Body of pancreas (tissue), 4 donors: ENCODE results near the gene GPS1. TPM values are rescaled to one million over a fixed set of nuclear protein-coding genes. Genes with fewer than 3 reads are reported as not detected.

Source experiments
- ATAC-seq: fragments of 150-250 bp; one replicate; pipeline ENCODE4 v1.9.1; 2016
- DNase-seq, 4 donors: peaks; one replicate each; pipeline ENCODE4 v3.0.0-alpha.2; 2019
- H3K27ac ChIP-seq, 4 donors: fragments of 200-600 bp; sonication (generic); 1 replicate in 3 of 4; 2 replicates in 1 of 4; pipeline versions ENCODE4 v1.5.1 to v1.6.1; 2016 to 2019; ENCODE audit warnings: mild to moderate bottlenecking in 1 of 4, mixed read lengths in 1 of 4, moderate library complexity in 1 of 4
- H3K27me3 ChIP-seq, 2 donors: fragments of 200-600 bp; sonication (generic); one replicate each; pipeline ENCODE4 v1.6.0; 2016; ENCODE audit warnings: mild to moderate bottlenecking in 1 of 2
- H3K36me3 ChIP-seq, 2 donors: fragments of 200-600 bp; sonication (generic); replicated peaks in 1 of 2; 2 replicates each; pipeline ENCODE4 v1.5.1; 2016; ENCODE audit warnings: low read depth in 2 of 2; ENCODE audit not compliant: insufficient read depth in 1 of 2
- H3K4me1 ChIP-seq: fragments of 200-600 bp; sonication (generic); one replicate; pipeline ENCODE4 v1.6.0; 2016
- H3K4me3 ChIP-seq, 2 donors: fragments of 200-600 bp; sonication (generic); 1 replicate in 1 of 2; 2 replicates in 1 of 2; pipeline ENCODE4 v1.5.1; 2016 to 2019
- H3K9me3 ChIP-seq, 3 donors: fragments of 200-600 bp; sonication (generic); 1 replicate in 2 of 3; 2 replicates in 1 of 3; pipeline ENCODE4 v1.5.1; 2016
- CTCF ChIP-seq, 7 experiments: fragments of 450-650 bp in 4 of 7; fragments of 200-600 bp in 3 of 7; sonication (generic) in 3 of 7; IDR thresholded peaks; one replicate each; pipeline ENCODE4 v1.5.1; 2016 to 2019; ENCODE audit warnings: antibody characterized with exemption in 7 of 7
- POLR2A ChIP-seq, 3 donors: fragments of 450-650 bp; IDR thresholded peaks; one replicate each; pipeline ENCODE4 v1.6.1; 2016; ENCODE audit warnings: antibody characterized with exemption in 3 of 3, mild to moderate bottlenecking in 2 of 3
- WGBS, 2 donors: methylation state at CpG; one replicate each; pipeline ENCODE4 v1.1.5; 2017; 5-methylcytosine and 5-hydroxymethylcytosine counted together
- intact Hi-C: fragments of 100-400 bp; cut with DNase I; formaldehyde crosslinking; loops from one replicate; pipeline ENCODE4 v1.15.1; 2023
- total RNA-seq, 2 donors: library from RNA; depleted of rRNA; stranded (reverse); fragments of >200 nt; gene quantifications; one replicate each; pipeline ENCODE4 v1.1.0, GENCODE V29; 2016

GPS1 gene
- total RNA-seq, 2 donors from 2014 or later: 63.0 to 86.4 TPM

GRCh38 chr17:82088838-82089722 lies 37.4 kb downstream of the GPS1 start:
- ATAC-seq (no peak), DNase-seq (no peak)
- TF ChIP-seq CTCF (IDR thresholded peaks at IDR 0.05): no peak
- no peak for TF ChIP-seq POLR2A (IDR thresholded peaks at IDR 0.05)
- no peaks in the 10 kb centered on the region for H3K27me3 ChIP-seq
- intact Hi-C loops: no loop called here
- no peaks in the 10 kb centered on the region for H3K9me3 ChIP-seq
- H3K27ac ChIP-seq: no peak overlapping the region
- no peak overlapping the region for H3K4me3 ChIP-seq
- peaks cover 10 to 61% of the 10 kb centered on the region in 2 donors for H3K36me3 ChIP-seq
- WGBS, 2 donors: 93 to 100% methylated on average over 2 to 43 of the region's 47 CpGs
- H3K4me1 ChIP-seq: no peaks in the 10 kb centered on the region

- intact Hi-C loops: no loop called here
- TF ChIP-seq CTCF (IDR thresholded peaks at IDR 0.05): no peak
- TF ChIP-seq POLR2A (IDR thresholded peaks at IDR 0.05): no peak
- Histone ChIP-seq H3K36me3 (peaks cover 8 to 58% of the 10 kb centered on the region in 2 donors), H3K9me3 (no peaks in the 10 kb centered on the region), H3K27me3 (no peaks in the 10 kb centered on the region), H3K4me3 (no peak overlapping the region), H3K27ac (no peak overlapping the region), H3K4me1 (no peaks in the 10 kb centered on the region)
- DNase-seq (no peak), ATAC-seq (no peak)
- WGBS, 2 donors: 40 to 89% methylated on average over 1 to 27 of the region's 29 CpGs
These were observed 38.2 kb downstream of the GPS1 start for GRCh38 chr17:82089723-82090548.

GRCh38 chr17:82090549-82091263 lies 39.0 kb downstream of the GPS1 start:
- WGBS, 2 donors: 96 to 100% methylated on average over 11 to 19 of the region's 29 CpGs
- no peak overlapping the region for H3K4me3 ChIP-seq
- no peaks in the 10 kb centered on the region for H3K27me3 ChIP-seq
- H3K4me1 ChIP-seq: no peaks in the 10 kb centered on the region
- intact Hi-C loops: no loop called here
- peaks cover 8 to 57% of the 10 kb centered on the region in 2 donors for H3K36me3 ChIP-seq
- DNase-seq (no peak), ATAC-seq (no peak)
- no peaks in the 10 kb centered on the region for H3K9me3 ChIP-seq
- no peak overlapping the region for H3K27ac ChIP-seq
- TF ChIP-seq CTCF (IDR thresholded peaks at IDR 0.05) (no peak), POLR2A (IDR thresholded peaks at IDR 0.05) (no peak)

DNA sequence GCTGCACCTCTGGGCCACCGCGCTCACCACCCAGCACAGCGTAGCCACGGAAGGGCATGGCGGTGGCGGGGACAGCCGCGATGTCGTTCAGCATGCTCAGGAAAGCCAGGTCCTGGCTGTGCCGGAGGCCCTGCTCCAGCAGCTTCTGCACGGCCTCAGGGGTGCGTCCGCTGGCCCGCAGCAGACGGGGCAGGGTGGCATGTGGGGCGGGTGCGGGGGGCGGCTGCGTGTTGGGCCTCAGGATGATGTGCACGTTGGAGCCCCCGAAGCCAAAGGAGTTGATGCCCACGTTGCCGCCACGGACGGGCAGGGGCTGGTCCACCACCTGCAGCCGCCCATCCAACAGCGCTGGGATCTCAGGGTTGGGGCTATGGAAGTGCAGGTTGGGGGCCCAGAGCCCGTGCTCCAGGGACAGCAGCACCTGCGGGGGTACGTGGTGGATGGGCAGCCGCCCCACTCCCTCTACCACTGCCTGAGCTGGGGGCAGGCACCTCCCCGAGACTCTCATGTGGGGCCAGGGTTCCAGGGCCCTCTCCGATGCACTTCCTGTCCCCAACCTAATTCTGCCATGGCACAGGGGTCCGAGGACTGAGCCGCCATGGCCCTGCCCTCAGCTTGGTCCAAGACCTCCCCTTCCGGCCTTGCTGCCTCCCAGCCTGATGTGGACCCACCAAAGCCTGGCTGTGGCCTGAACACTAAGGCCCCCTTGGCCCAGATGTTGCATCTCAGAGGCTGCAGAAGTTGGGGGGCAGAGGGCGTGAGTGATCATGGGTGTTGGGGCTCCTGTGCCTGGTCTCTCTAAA lies 39.8 kb downstream of the GPS1 start:
- peaks cover 2% of the 10 kb centered on the region for H3K4me1 ChIP-seq
- no peak overlapping the region for H3K4me3 ChIP-seq
- intact Hi-C loops: no loop called here
- TF ChIP-seq CTCF (IDR thresholded peaks at IDR 0.05) (no peak), POLR2A (IDR thresholded peaks at IDR 0.05) (no peak)
- no peak overlapping the region for H3K27ac ChIP-seq
- H3K9me3 ChIP-seq: no peaks in the 10 kb centered on the region
- WGBS, 2 donors: 95 to 97% methylated on average over 6 to 35 of the region's 37 CpGs
- H3K36me3 ChIP-seq: peaks cover 8 to 55% of the 10 kb centered on the region in 2 donors
- ATAC-seq: no peak
- DNase-seq: no peak
- no peaks in the 10 kb centered on the region for H3K27me3 ChIP-seq
